GM19463 (cell line): ENCODE results near the gene RAB15.
A peak's percentile ranks its signal among the peaks of the same experiment; 100 is the strongest.

Source experiments
- ATAC-seq: cut with Tn5 transposase; IDR thresholded peaks from one replicate; pipeline ENCODE4 v1.9.1; 2021; ENCODE audit warnings: mild to moderate bottlenecking, moderate library complexity; ENCODE audit not compliant: unreplicated experiment

The RAB15 gene

GRCh38 chr14:64956697-64957406 is 15.3 kb downstream of the RAB15 start:
- no peak for ATAC-seq

GRCh38 chr14:64955297-64955696 is 16.8 kb downstream of the RAB15 start:
- no peak for ATAC-seq

- no peak for ATAC-seq
Measured at GRCh38 chr14:64954491-64955240, 17.5 kb downstream of the RAB15 start.

- ATAC-seq = no peak
Measured at GRCh38 chr14:64953661-64954060, 18.5 kb downstream of the RAB15 start.

GRCh38 chr14:64953310-64953654 is 18.9 kb downstream of the RAB15 start:
- no peak for ATAC-seq

- ATAC-seq = peak; percentile 73
Measured at GRCh38 chr14:64952598-64953309, 19.4 kb downstream of the RAB15 start.

- ATAC-seq = no peak
Measured at GRCh38 chr14:64951724-64952123, 20.4 kb downstream of the RAB15 start.

GRCh38 chr14:64951291-64951690 is 20.8 kb downstream of the RAB15 start:
- no peak for ATAC-seq

- ATAC-seq = no peak
Measured at GRCh38 chr14:64950889-64951288, 21.2 kb downstream of the RAB15 start.

- no peak for ATAC-seq
Measured at GRCh38 chr14:64948612-64949210, 23.4 kb downstream of the RAB15 start.

GRCh38 chr14:64947710-64948611 is 24.2 kb downstream of the RAB15 start:
- no peak for ATAC-seq

GRCh38 chr14:64946310-64947045 is 25.7 kb downstream of the RAB15 start:
- no peak for ATAC-seq

- ATAC-seq = no peak
Measured at GRCh38 chr14:64945431-64946178, 26.5 kb downstream of the RAB15 start.

- no peak for ATAC-seq
Measured at GRCh38 chr14:64944861-64945260, 27.3 kb downstream of the RAB15 start.

GRCh38 chr14:64944041-64944440 is 28.1 kb downstream of the RAB15 start:
- no peak for ATAC-seq

GRCh38 chr14:64943556-64943955 is 28.6 kb downstream of the RAB15 start:
- ATAC-seq = no peak

GRCh38 chr14:64942531-64943111 is 29.5 kb downstream of the RAB15 start, which contains the start of gene GPX2:
Gene GPX2, minus strand, starts transcription at chr14:64942745. Its CDS starts 19 bp downstream, at chr14:64942726.
- ATAC-seq = no peak

- ATAC-seq = no peak
Measured at GRCh38 chr14:64940336-64940910, 31.7 kb downstream of the RAB15 start.
